Upper lobe of left lung (tissue), 6 donors: ENCODE measurements around the gene FBXW8. TPM values are rescaled to one million over a fixed set of nuclear protein-coding genes. Genes with fewer than 3 reads are reported as not detected.

Source experiments
- ATAC-seq, 2 donors: fragments of 200-7000 bp; cut with Tn5 transposase; one replicate each; pipeline ENCODE4 v1.9.1; 2022; ENCODE audit warnings: mild to moderate bottlenecking in 2 of 2, moderate library complexity in 2 of 2; ENCODE audit not compliant: low FRiP score in 2 of 2
- DNase-seq, 2 donors: peaks; one replicate each; pipeline ENCODE4 v3.0.0-alpha.2; 2019 to 2020
- H3K27ac ChIP-seq, 4 donors: fragments of 200-600 bp; sonication (generic); one replicate each; pipeline ENCODE4 v1.5.1; 2016 to 2019
- H3K27me3 ChIP-seq, 4 donors: fragments of 200-600 bp; sonication (generic); one replicate each; pipeline ENCODE4 v1.5.1; 2017 to 2019
- H3K36me3 ChIP-seq, 4 donors: fragments of 200-600 bp; sonication (generic); one replicate each; pipeline ENCODE4 v1.5.1; 2016 to 2019
- H3K4me1 ChIP-seq, 4 donors: fragments of 200-600 bp; sonication (generic); one replicate each; pipeline ENCODE4 v1.5.1; 2018 to 2019
- H3K4me3 ChIP-seq, 4 donors: fragments of 200-600 bp; sonication (generic); one replicate each; pipeline ENCODE4 v1.5.1; 2017 to 2019; ENCODE audit warnings: mild to moderate bottlenecking in 2 of 4, moderate library complexity in 1 of 4
- H3K9me3 ChIP-seq, 4 donors: fragments of 200-600 bp; sonication (generic); one replicate each; pipeline ENCODE4 v1.5.1; 2018 to 2019
- EP300 ChIP-seq, 4 donors: sonication (generic); formaldehyde crosslinking; IDR thresholded peaks; one replicate each; pipeline ENCODE4 v1.5.1; 2017; ENCODE audit warnings: antibody characterized with exemption in 4 of 4, control low read depth in 2 of 4
- POLR2A ChIP-seq, 4 donors: fragments of 450-650 bp; IDR thresholded peaks; one replicate each; pipeline ENCODE4 v1.5.1; 2016 to 2017; ENCODE audit warnings: antibody characterized with exemption in 4 of 4, mild to moderate bottlenecking in 2 of 4
- POLR2AphosphoS5 ChIP-seq, 2 donors: sonication (generic); formaldehyde crosslinking; IDR thresholded peaks; one replicate each; pipeline ENCODE4 v1.5.1; 2017; ENCODE audit warnings: antibody characterized with exemption in 2 of 2
- WGBS, 2 donors: methylation state at CpG; one replicate each; pipeline ENCODE4 v1.1.5; 2017 to 2018; 5-methylcytosine and 5-hydroxymethylcytosine counted together
- total RNA-seq, 6 donors: library from RNA; depleted of rRNA in 4 of 6; stranded (reverse); fragments of >200 nt in 4 of 6; gene quantifications; one replicate each; pipeline versions ENCODE4 v1.1.0 to v1.2.1, GENCODE V29; 2016 to 2021
- TF ChIP-seq, protein P1 (sequence below), 6 experiments: fragments of 450-650 bp in 4 of 6; fragments of 200-600 bp in 2 of 6; sonication (generic) in 2 of 6; IDR thresholded peaks; one replicate each; pipeline ENCODE4 v1.5.1; 2016 to 2019; ENCODE audit warnings: antibody characterized with exemption in 6 of 6
- donor health status: DM: no; HTN: no; CAD: no; lungs with moderate emphysema.
- donor health status: DM: no; HTN: yes; CAD: no; lungs with severe emphysema.

FBXW8 gene
- total RNA-seq, 6 donors from 2014 or later, result 14.7 to 52.4 (median 18.6) TPM

- TF ChIP-seq EP300 (IDR thresholded peaks at IDR 0.05) (no peak), POLR2AphosphoS5 (IDR thresholded peaks at IDR 0.05) (no peak), POLR2A (IDR thresholded peaks at IDR 0.05) (no peak)
- TF ChIP-seq, protein P1, sequence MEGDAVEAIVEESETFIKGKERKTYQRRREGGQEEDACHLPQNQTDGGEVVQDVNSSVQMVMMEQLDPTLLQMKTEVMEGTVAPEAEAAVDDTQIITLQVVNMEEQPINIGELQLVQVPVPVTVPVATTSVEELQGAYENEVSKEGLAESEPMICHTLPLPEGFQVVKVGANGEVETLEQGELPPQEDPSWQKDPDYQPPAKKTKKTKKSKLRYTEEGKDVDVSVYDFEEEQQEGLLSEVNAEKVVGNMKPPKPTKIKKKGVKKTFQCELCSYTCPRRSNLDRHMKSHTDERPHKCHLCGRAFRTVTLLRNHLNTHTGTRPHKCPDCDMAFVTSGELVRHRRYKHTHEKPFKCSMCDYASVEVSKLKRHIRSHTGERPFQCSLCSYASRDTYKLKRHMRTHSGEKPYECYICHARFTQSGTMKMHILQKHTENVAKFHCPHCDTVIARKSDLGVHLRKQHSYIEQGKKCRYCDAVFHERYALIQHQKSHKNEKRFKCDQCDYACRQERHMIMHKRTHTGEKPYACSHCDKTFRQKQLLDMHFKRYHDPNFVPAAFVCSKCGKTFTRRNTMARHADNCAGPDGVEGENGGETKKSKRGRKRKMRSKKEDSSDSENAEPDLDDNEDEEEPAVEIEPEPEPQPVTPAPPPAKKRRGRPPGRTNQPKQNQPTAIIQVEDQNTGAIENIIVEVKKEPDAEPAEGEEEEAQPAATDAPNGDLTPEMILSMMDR (IDR thresholded peaks at IDR 0.05), result no peak
- peaks cover 0 to 22% (median 3%) of the 10 kb centered on the region in 4 donors for H3K36me3 ChIP-seq
- H3K27ac ChIP-seq, result no peak overlapping the region
- no peak overlapping the region for H3K4me3 ChIP-seq
- H3K4me1 ChIP-seq, result no peaks in the 10 kb centered on the region
- no peaks in the 10 kb centered on the region for H3K27me3 ChIP-seq
- DNase-seq (no peak), ATAC-seq (no peak)
- no peaks in the 10 kb centered on the region for H3K9me3 ChIP-seq
- 94 to 95% methylated on average over 7 of the region's 7 CpGs for WGBS, 2 donors
Observed at GRCh38 chr12:116999066-116999465, 88.3 kb downstream of the FBXW8 start.

DNA sequence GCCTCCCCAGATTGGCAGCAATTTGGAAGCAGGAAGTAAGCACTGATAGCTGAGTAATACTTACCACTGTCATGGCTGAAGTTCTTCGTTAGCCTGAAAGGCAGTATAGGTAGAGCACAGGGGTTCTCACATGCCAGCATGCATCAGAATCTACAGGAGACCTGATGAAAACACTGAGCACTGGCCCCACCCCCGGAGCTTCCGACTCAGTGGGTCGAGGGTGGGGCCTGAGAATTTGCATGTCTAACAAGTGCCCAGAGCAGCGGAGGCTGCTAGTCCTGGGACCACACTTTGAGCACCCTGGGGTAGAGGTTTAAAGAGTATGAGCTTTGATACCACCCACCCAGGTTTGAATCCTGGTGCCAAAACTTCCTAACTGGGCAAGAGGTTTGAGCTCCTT is 89.6 kb downstream of the FBXW8 start:
- no peak overlapping the region for H3K27ac ChIP-seq
- H3K9me3 ChIP-seq, result no peaks in the 10 kb centered on the region
- H3K4me1 ChIP-seq, result no peaks in the 10 kb centered on the region
- ATAC-seq (no peak), DNase-seq (no peak)
- TF ChIP-seq, protein P1 (IDR thresholded peaks at IDR 0.05), result no peak
- TF ChIP-seq POLR2A (IDR thresholded peaks at IDR 0.05), result no peak
- no peaks in the 10 kb centered on the region for H3K27me3 ChIP-seq
- no peak overlapping the region for H3K4me3 ChIP-seq
- 77% methylated on average over 5 of the region's 5 CpGs; no CpG with 5 or more reads in 1 of the 2 donors for WGBS, 2 donors
- peaks cover 0 to 26% (median 7%) of the 10 kb centered on the region in 4 donors for H3K36me3 ChIP-seq

- no peak overlapping the region for H3K27ac ChIP-seq
- DNase-seq, result no peak
Observed at GRCh38 chr12:117002051-117002817, 91.5 kb downstream of the FBXW8 start.

GRCh38 chr12:117003883-117004404 is 93.2 kb downstream of the FBXW8 start:
- ATAC-seq (no peak), DNase-seq (no peak)
- H3K4me1 ChIP-seq, result no peaks in the 10 kb centered on the region
- peaks cover 0 to 38% (median 13%) of the 10 kb centered on the region in 4 donors for H3K36me3 ChIP-seq
- 86 to 90% methylated on average over 8 of the region's 8 CpGs for WGBS, 2 donors
- H3K27me3 ChIP-seq, result no peaks in the 10 kb centered on the region
- H3K9me3 ChIP-seq, result no peaks in the 10 kb centered on the region
- TF ChIP-seq EP300 (IDR thresholded peaks at IDR 0.05), result no peak
- TF ChIP-seq POLR2AphosphoS5 (IDR thresholded peaks at IDR 0.05), result no peak
- no peak for TF ChIP-seq POLR2A (IDR thresholded peaks at IDR 0.05)
- TF ChIP-seq, protein P1 (IDR thresholded peaks at IDR 0.05), result no peak
- H3K4me3 ChIP-seq, result no peak overlapping the region
- H3K27ac ChIP-seq, result no peak overlapping the region

More at GRCh38 chr12:117002051-117002817, 91.5 kb downstream of the FBXW8 start:
- peaks cover 0 to 39% (median 14%) of the 10 kb centered on the region in 4 donors for H3K36me3 ChIP-seq
- ATAC-seq, result no peak
- H3K9me3 ChIP-seq, result no peaks in the 10 kb centered on the region
- TF ChIP-seq, protein P1 (IDR thresholded peaks at IDR 0.05), result no peak
- TF ChIP-seq EP300 (IDR thresholded peaks at IDR 0.05) (no peak), POLR2A (IDR thresholded peaks at IDR 0.05) (no peak), POLR2AphosphoS5 (IDR thresholded peaks at IDR 0.05) (no peak)
- H3K4me3 ChIP-seq, result no peak overlapping the region
- no peaks in the 10 kb centered on the region for H3K27me3 ChIP-seq
- WGBS, 2 donors, result 83 to 84% methylated on average over 17 to 21 of the region's 21 CpGs
- no peaks in the 10 kb centered on the region for H3K4me1 ChIP-seq
